GM12865 (cell line): Measurements from ENCODE around the gene ASS1.

Experiments used
- DNase-seq: peaks from one replicate; pipeline ENCODE4 v3.0.0; 2010; ENCODE audit warnings: low read depth
- H3K4me3 ChIP-seq: 2 replicates; pipeline ENCODE4 v1.5.1; 2011; ENCODE audit warnings: mild to moderate bottlenecking, low read depth, low read length, control low read depth
- CTCF ChIP-seq: IDR thresholded peaks from 2 replicates; pipeline ENCODE4 v1.5.1; 2011; ENCODE audit warnings: low read length, control low read depth, low read depth, inconsistent platforms; ENCODE audit not compliant: insufficient read depth; ENCODE audit errors: missing control alignments

Gene ASS1

GRCh38 chr9:130528674-130529073, 83.9 kb downstream of the ASS1 start:
- TF ChIP-seq CTCF: no peak
- no peak for DNase-seq
- no peak overlapping the region for H3K4me3 ChIP-seq

GRCh38 chr9:130530938-130531337, 86.2 kb downstream of the ASS1 start:
- TF ChIP-seq CTCF: no peak
- no peak overlapping the region for H3K4me3 ChIP-seq
- no peak for DNase-seq

GRCh38 chr9:130531670-130532069, 86.9 kb downstream of the ASS1 start:
- no peak for DNase-seq
- TF ChIP-seq CTCF: no peak
- H3K4me3 ChIP-seq: no peak overlapping the region

- no peak for TF ChIP-seq CTCF
- DNase-seq: no peak
Observed at GRCh38 chr9:130532426-130533080, 87.8 kb downstream of the ASS1 start.

GRCh38 chr9:130535818-130536521, 91.2 kb downstream of the ASS1 start:
- no peak overlapping the region for H3K4me3 ChIP-seq
- no peak for DNase-seq
- TF ChIP-seq CTCF: no peak

More at GRCh38 chr9:130532426-130533080, 87.8 kb downstream of the ASS1 start:
- no peak overlapping the region for H3K4me3 ChIP-seq

GRCh38 chr9:130536701-130537107, 91.9 kb downstream of the ASS1 start:
- no peak overlapping the region for H3K4me3 ChIP-seq
- DNase-seq: no peak
- TF ChIP-seq CTCF: no peak
